Measurements from ENCODE around the gene VSIG1. TPM values are rescaled to one million over a fixed set of nuclear protein-coding genes. Genes with fewer than 3 reads are reported as not detected.

The VSIG1 gene
- total and polyA plus RNA-seq, 2 of the 13 experiments (the other 11 are each of a cell fraction or from before 2014, with no cell fraction given), result 0.01 TPM; not detected in 1

- Histone ChIP-seq H3K4me1 (ENCODE audit: insufficient read depth, low read length) (peaks cover 7% of the 10 kb centered on the region; the same call in 1 of the 2 replicates), H3K4me3 (replicated peaks in 1 of 3; ENCODE audit: insufficient read depth in 1 of 3, low read depth in 2 of 3, low read length in 3 of 3) (no peak overlapping the region), H3K4me2 (ENCODE audit: low read depth, low read length) (no peak overlapping the region), H3K9ac (ENCODE audit: insufficient read depth, low read depth, low read length) (no peak overlapping the region), H3K9me3 (ENCODE audit: low read length) (no peaks in the 10 kb centered on the region), H3K36me3 (replicated peaks in 1 of 2; ENCODE audit: control insufficient read depth in 1 of 2, insufficient read depth in 2 of 2, low read length in 2 of 2) (0 out of 5 replicates have a peak, but pooled peaks cover 0 to 12% of the 10 kb centered on the region in 2 experiments), H3K27me3 (ENCODE audit: control insufficient read depth in 1 of 2, insufficient read depth in 2 of 2, low read length in 2 of 2) (no peaks in the 10 kb centered on the region; a peak in 1 of 5 replicates), H4K20me1 (ENCODE audit: insufficient read depth, low read length) (no peaks in the 10 kb centered on the region), H2AFZ (ENCODE audit: low read length) (no peak overlapping the region), H3K79me2 (ENCODE audit: insufficient read depth, low read length) (peaks cover 17% of the 10 kb centered on the region), H3K27ac (ENCODE audit: extremely low read length, insufficient read depth, low read length) (no peak overlapping the region)
- TF ChIP-seq ZNF503 (CRISPR knock-in tag; IDR thresholded peaks at IDR 0.05) (no peak), ATM (IDR thresholded peaks at IDR 0.05; ENCODE audit: borderline replicate concordance) (no peak), EZH2 (conservative IDR thresholded peaks at IDR 0.05; ENCODE audit: low read depth, low read length) (no peak), ZNF749 (CRISPR knock-in tag; IDR thresholded peaks at IDR 0.05; ENCODE audit: borderline replicate concordance) (no peak)
- TF ChIP-seq, protein P1, sequence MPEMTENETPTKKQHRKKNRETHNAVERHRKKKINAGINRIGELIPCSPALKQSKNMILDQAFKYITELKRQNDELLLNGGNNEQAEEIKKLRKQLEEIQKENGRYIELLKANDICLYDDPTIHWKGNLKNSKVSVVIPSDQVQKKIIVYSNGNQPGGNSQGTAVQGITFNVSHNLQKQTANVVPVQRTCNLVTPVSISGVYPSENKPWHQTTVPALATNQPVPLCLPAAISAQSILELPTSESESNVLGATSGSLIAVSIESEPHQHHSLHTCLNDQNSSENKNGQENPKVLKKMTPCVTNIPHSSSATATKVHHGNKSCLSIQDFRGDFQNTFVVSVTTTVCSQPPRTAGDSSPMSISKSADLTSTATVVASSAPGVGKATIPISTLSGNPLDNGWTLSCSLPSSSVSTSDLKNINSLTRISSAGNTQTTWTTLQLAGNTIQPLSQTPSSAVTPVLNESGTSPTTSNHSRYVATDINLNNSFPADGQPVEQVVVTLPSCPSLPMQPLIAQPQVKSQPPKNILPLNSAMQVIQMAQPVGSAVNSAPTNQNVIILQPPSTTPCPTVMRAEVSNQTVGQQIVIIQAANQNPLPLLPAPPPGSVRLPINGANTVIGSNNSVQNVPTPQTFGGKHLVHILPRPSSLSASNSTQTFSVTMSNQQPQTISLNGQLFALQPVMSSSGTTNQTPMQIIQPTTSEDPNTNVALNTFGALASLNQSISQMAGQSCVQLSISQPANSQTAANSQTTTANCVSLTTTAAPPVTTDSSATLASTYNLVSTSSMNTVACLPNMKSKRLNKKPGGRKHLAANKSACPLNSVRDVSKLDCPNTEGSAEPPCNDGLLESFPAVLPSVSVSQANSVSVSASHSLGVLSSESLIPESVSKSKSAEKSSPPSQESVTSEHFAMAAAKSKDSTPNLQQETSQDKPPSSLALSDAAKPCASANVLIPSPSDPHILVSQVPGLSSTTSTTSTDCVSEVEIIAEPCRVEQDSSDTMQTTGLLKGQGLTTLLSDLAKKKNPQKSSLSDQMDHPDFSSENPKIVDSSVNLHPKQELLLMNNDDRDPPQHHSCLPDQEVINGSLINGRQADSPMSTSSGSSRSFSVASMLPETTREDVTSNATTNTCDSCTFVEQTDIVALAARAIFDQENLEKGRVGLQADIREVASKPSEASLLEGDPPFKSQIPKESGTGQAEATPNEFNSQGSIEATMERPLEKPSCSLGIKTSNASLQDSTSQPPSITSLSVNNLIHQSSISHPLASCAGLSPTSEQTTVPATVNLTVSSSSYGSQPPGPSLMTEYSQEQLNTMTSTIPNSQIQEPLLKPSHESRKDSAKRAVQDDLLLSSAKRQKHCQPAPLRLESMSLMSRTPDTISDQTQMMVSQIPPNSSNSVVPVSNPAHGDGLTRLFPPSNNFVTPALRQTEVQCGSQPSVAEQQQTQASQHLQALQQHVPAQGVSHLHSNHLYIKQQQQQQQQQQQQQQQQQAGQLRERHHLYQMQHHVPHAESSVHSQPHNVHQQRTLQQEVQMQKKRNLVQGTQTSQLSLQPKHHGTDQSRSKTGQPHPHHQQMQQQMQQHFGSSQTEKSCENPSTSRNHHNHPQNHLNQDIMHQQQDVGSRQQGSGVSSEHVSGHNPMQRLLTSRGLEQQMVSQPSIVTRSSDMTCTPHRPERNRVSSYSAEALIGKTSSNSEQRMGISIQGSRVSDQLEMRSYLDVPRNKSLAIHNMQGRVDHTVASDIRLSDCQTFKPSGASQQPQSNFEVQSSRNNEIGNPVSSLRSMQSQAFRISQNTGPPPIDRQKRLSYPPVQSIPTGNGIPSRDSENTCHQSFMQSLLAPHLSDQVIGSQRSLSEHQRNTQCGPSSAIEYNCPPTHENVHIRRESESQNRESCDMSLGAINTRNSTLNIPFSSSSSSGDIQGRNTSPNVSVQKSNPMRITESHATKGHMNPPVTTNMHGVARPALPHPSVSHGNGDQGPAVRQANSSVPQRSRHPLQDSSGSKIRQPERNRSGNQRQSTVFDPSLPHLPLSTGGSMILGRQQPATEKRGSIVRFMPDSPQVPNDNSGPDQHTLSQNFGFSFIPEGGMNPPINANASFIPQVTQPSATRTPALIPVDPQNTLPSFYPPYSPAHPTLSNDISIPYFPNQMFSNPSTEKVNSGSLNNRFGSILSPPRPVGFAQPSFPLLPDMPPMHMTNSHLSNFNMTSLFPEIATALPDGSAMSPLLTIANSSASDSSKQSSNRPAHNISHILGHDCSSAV (CRISPR knock-in tag; IDR thresholded peaks at IDR 0.05; ENCODE audit: borderline replicate concordance), result no peak
- no peak for ATAC-seq
- in situ Hi-C loops (cut with HindIII; ENCODE audit: extremely low pct_ligation_motif_present, low pct_unique_long_range_greater_than_20kb) (no loop called here), intact Hi-C loops (cut with micrococcal nuclease; ENCODE audit: unreplicated experiment) (no loop called here)
- CTCF ChIA-PET (ENCODE audit: low intra/inter-chr PET ratio, low total read pairs), result no interaction called here
- DNase-seq (ENCODE audit: low spot score), result no peak
- POLR2A ChIA-PET, result no interaction called here
- FAIRE-seq, result no peak
- no TSS peak for BruUV-seq (replicated peaks)
- WGBS (ENCODE audit: low lambda C conversion rate), result 94% methylated on average over 1 of the region's 1 CpG
Observed at GRCh38 chrX:108088511-108088910, 43.6 kb downstream of the VSIG1 start.

Measured in HepG2 (cell line).